H9 (cell line): ENCODE results near the gene UPF2. TPM values are rescaled to one million over a fixed set of nuclear protein-coding genes. Genes with fewer than 3 reads are reported as not detected.

Experiments used
- DNase-seq: peaks from one replicate; pipeline ENCODE4 v3.0.0-alpha.2; 2017
- H2AFZ ChIP-seq: one replicate; pipeline ENCODE4 v1.6.1; 2013; ENCODE audit warnings: mild to moderate bottlenecking, low read length, control low read depth, moderate library complexity
- H2AK5ac ChIP-seq: 2 replicates; pipeline ENCODE4 v1.6.1; 2013; ENCODE audit warnings: low read length, control low read depth, mixed read lengths; ENCODE audit not compliant: insufficient read length
- H2BK120ac ChIP-seq: one replicate; pipeline ENCODE4 v1.6.1; 2013; ENCODE audit warnings: low read depth, mild to moderate bottlenecking, low read length, control low read depth, inconsistent platforms; ENCODE audit not compliant: poor library complexity, severe bottlenecking
- H2BK12ac ChIP-seq: 2 replicates; pipeline ENCODE4 v1.6.1; 2013; ENCODE audit warnings: low read length, control low read depth, mixed read lengths, low read depth; ENCODE audit not compliant: insufficient read length
- H2BK15ac ChIP-seq: 2 replicates; pipeline ENCODE4 v1.6.1; 2013; ENCODE audit warnings: low read depth, low read length, control low read depth
- H2BK20ac ChIP-seq: one replicate; pipeline ENCODE4 v1.6.1; 2013; ENCODE audit warnings: low read depth, mild to moderate bottlenecking, low read length, control low read depth, inconsistent platforms; ENCODE audit not compliant: poor library complexity, severe bottlenecking
- H2BK5ac ChIP-seq: 2 replicates; pipeline ENCODE4 v1.6.1; 2013; ENCODE audit warnings: low read length, control low read depth, mixed read lengths; ENCODE audit not compliant: insufficient read length
- H3K14ac ChIP-seq: 2 replicates; pipeline ENCODE4 v1.6.1; 2013; ENCODE audit warnings: low read length, control low read depth; ENCODE audit not compliant: insufficient read depth
- H3K18ac ChIP-seq: 2 replicates; pipeline ENCODE4 v1.6.1; 2013; ENCODE audit warnings: low read depth, mild to moderate bottlenecking, mixed read lengths, low read length, control low read depth; ENCODE audit not compliant: insufficient read length
- H3K23ac ChIP-seq: 2 replicates; pipeline ENCODE4 v1.6.1; 2013; ENCODE audit warnings: low read length, control low read depth, mixed read lengths, low read depth; ENCODE audit not compliant: insufficient read length
- H3K23me2 ChIP-seq: 2 replicates; pipeline ENCODE4 v1.6.1; 2013; ENCODE audit warnings: low read depth, mild to moderate bottlenecking, mixed read lengths, low read length, control low read depth; ENCODE audit not compliant: insufficient read length, poor library complexity, severe bottlenecking
- H3K27ac ChIP-seq: 2 replicates; pipeline ENCODE4 v1.5.1; 2013; ENCODE audit warnings: low read length, control low read depth, mixed read lengths, low read depth; ENCODE audit not compliant: insufficient read length
- H3K27me3 ChIP-seq: 2 replicates; pipeline ENCODE4 v1.6.1; 2013; ENCODE audit warnings: low read length, control low read depth, inconsistent platforms; ENCODE audit not compliant: insufficient read depth
- H3K4ac ChIP-seq: 2 replicates; pipeline ENCODE4 v1.6.1; 2013; ENCODE audit warnings: low read depth, mild to moderate bottlenecking, control low read depth, inconsistent platforms, low read length, moderate library complexity
- H3K4me1 ChIP-seq: 2 replicates; pipeline ENCODE4 v1.6.1; 2013; ENCODE audit warnings: low read length, control low read depth, inconsistent platforms; ENCODE audit not compliant: insufficient read depth
- H3K4me2 ChIP-seq: 2 replicates; pipeline ENCODE4 v1.6.1; 2013; ENCODE audit warnings: low read length, control low read depth, mixed read lengths; ENCODE audit not compliant: insufficient read length, insufficient read depth
- H3K56ac ChIP-seq: 2 replicates; pipeline ENCODE4 v1.6.1; 2013; ENCODE audit warnings: low read depth, mild to moderate bottlenecking, mixed read lengths, low read length, control low read depth; ENCODE audit not compliant: insufficient read length
- H3K79me1 ChIP-seq: 2 replicates; pipeline ENCODE4 v1.6.1; 2013; ENCODE audit warnings: low read depth, mild to moderate bottlenecking, moderate library complexity, low read length, control low read depth, inconsistent platforms; ENCODE audit not compliant: insufficient read depth, poor library complexity, severe bottlenecking
- H3K79me2 ChIP-seq: 2 replicates; pipeline ENCODE4 v1.6.1; 2013; ENCODE audit warnings: low read length, control low read depth, inconsistent platforms; ENCODE audit not compliant: insufficient read depth
- H3K9ac ChIP-seq: 2 replicates; pipeline ENCODE4 v1.6.1; 2013; ENCODE audit warnings: low read length, control low read depth, mixed read lengths; ENCODE audit not compliant: insufficient read length; ENCODE audit errors: extremely low read depth
- H3K9me3 ChIP-seq: one replicate; pipeline ENCODE4 v1.6.1; 2013; ENCODE audit warnings: low read depth, low read length, inconsistent platforms; ENCODE audit not compliant: control insufficient read depth
- H3T11ph ChIP-seq: one replicate; pipeline ENCODE4 v1.6.1; 2013; ENCODE audit warnings: mild to moderate bottlenecking, low read length, control low read depth, inconsistent platforms
- H4K20me1 ChIP-seq: one replicate; pipeline ENCODE4 v1.6.1; 2013; ENCODE audit not compliant: control insufficient read depth, insufficient read length, insufficient read depth
- H4K5ac ChIP-seq: 2 replicates; pipeline ENCODE4 v1.6.1; 2013; ENCODE audit warnings: low read depth, mild to moderate bottlenecking, mixed read lengths, low read length, control low read depth; ENCODE audit not compliant: insufficient read length
- H4K8ac ChIP-seq: replicated peaks from 2 replicates; pipeline ENCODE4 v1.6.1; 2013; ENCODE audit warnings: low read length, control low read depth, mixed read lengths, low read depth; ENCODE audit not compliant: insufficient read length
- H4K91ac ChIP-seq: 2 replicates; pipeline ENCODE4 v1.6.1; 2013; ENCODE audit warnings: low read depth, mild to moderate bottlenecking, moderate library complexity, mixed read lengths, low read length, control low read depth; ENCODE audit not compliant: insufficient read length
- H3K27ac Mint-ChIP-seq, 3 experiments: 2 replicates in 2 of 3; 3 replicates in 1 of 3; pipeline ENCODE4 v1.8.0; 2020 to 2021; ENCODE audit warnings: mixed read lengths in 3 of 3, mild to moderate bottlenecking in 1 of 3, moderate library complexity in 1 of 3
- H3K27me3 Mint-ChIP-seq: 2 replicates; pipeline ENCODE4 v1.8.0; 2021; ENCODE audit warnings: low read depth, mild to moderate bottlenecking, moderate library complexity, mixed read lengths
- H3K36me3 Mint-ChIP-seq, 3 experiments: 2 replicates in 2 of 3; 3 replicates in 1 of 3; pipeline ENCODE4 v1.8.0; 2020 to 2021; ENCODE audit warnings: low read depth in 3 of 3, mixed read lengths in 3 of 3; ENCODE audit not compliant: insufficient read depth in 1 of 3
- H3K4me1 Mint-ChIP-seq, 2 experiments: 2 replicates each; pipeline ENCODE4 v1.8.0; 2020; ENCODE audit warnings: mixed read lengths in 2 of 2
- H3K4me3 Mint-ChIP-seq, 2 experiments: 2 replicates in 1 of 2; 3 replicates in 1 of 2; pipeline ENCODE4 v1.8.0; 2020 to 2021; ENCODE audit warnings: mild to moderate bottlenecking in 2 of 2, mixed read lengths in 2 of 2, moderate library complexity in 1 of 2
- H3K9me3 Mint-ChIP-seq, 2 experiments: 2 replicates in 1 of 2; 3 replicates in 1 of 2; pipeline ENCODE4 v1.8.0; 2020; ENCODE audit warnings: mild to moderate bottlenecking in 2 of 2, mixed read lengths in 2 of 2, moderate library complexity in 1 of 2
- CTCF ChIP-seq: fragments of 200-600 bp; sonication (generic); conservative IDR thresholded peaks from 3 replicates; pipeline ENCODE4 v1.8.0; 2021; ENCODE audit warnings: antibody characterized with exemption, mild to moderate bottlenecking
- WGBS: extraction: QIAGEN DNeasy Blood & Tissue Kit; methylation state at CpG from one replicate; pipeline ENCODE4 v1.1.7; 2013; ENCODE audit warnings: missing lambda C conversion rate, low lambda C conversion rate, mixed read lengths; ENCODE audit not compliant: insufficient read length; ENCODE audit errors: extremely low coverage; 5-methylcytosine and 5-hydroxymethylcytosine counted together
- total RNA-seq: library from RNA; stranded (reverse); gene quantifications from 2 replicates; pipeline ENCODE4 v1.2.1, GENCODE V29; 2021

UPF2 gene
- total RNA-seq, 1 experiment from 2014 or later = 34.1 TPM

GRCh38 chr10:11895598-11895997 lies 147.0 kb downstream of the UPF2 start:
- Histone ChIP-seq H3K27me3 (no peaks in the 10 kb centered on the region), H4K5ac (no peak overlapping the region), H3K4me1 (no peaks in the 10 kb centered on the region), H2BK20ac (no peak overlapping the region), H2BK12ac (no peak overlapping the region), H3K4ac (no peak overlapping the region), H4K91ac (no peak overlapping the region), H4K20me1 (no peaks in the 10 kb centered on the region), H3K79me1 (no peaks in the 10 kb centered on the region), H4K8ac (no peak overlapping the region), H3K9me3 (no peaks in the 10 kb centered on the region), H3K4me2 (no peak overlapping the region), H3K23me2 (no peaks in the 10 kb centered on the region), H3T11ph (no peak overlapping the region), H3K79me2 (no peaks in the 10 kb centered on the region), H3K23ac (no peak overlapping the region), H2BK120ac (no peak overlapping the region), H2AFZ (no peak overlapping the region), H3K9ac (no peak overlapping the region), H2BK5ac (no peak overlapping the region), H3K56ac (no peak overlapping the region), H2BK15ac (no peak overlapping the region), H3K18ac (no peak overlapping the region), H3K14ac (no peak overlapping the region), H3K27ac (no peak overlapping the region), H2AK5ac (no peak overlapping the region)
- Mint-ChIP-seq H3K4me3 (no peak overlapping the region), H3K9me3 (no peaks in the 10 kb centered on the region; a peak in 1 of 5 replicates), H3K36me3 (no peaks in the 10 kb centered on the region), H3K4me1 (peaks cover 0 to 10% of the 10 kb centered on the region in 2 experiments), H3K27me3 (no peaks in the 10 kb centered on the region), H3K27ac (no peak overlapping the region)
- DNase-seq = no peak
- WGBS = no CpG with 5 or more reads among the region's 5 CpGs
- TF ChIP-seq CTCF = no peak
